GM21390 (cell line): ENCODE measurements around the gene EPHB6.
A peak's percentile ranks its signal among the peaks of the same experiment; 100 is the strongest.

Experiments
- ATAC-seq: cut with Tn5 transposase; IDR thresholded peaks from one replicate; pipeline ENCODE4 v1.9.1; 2021; ENCODE audit not compliant: unreplicated experiment

Gene EPHB6

DNA sequence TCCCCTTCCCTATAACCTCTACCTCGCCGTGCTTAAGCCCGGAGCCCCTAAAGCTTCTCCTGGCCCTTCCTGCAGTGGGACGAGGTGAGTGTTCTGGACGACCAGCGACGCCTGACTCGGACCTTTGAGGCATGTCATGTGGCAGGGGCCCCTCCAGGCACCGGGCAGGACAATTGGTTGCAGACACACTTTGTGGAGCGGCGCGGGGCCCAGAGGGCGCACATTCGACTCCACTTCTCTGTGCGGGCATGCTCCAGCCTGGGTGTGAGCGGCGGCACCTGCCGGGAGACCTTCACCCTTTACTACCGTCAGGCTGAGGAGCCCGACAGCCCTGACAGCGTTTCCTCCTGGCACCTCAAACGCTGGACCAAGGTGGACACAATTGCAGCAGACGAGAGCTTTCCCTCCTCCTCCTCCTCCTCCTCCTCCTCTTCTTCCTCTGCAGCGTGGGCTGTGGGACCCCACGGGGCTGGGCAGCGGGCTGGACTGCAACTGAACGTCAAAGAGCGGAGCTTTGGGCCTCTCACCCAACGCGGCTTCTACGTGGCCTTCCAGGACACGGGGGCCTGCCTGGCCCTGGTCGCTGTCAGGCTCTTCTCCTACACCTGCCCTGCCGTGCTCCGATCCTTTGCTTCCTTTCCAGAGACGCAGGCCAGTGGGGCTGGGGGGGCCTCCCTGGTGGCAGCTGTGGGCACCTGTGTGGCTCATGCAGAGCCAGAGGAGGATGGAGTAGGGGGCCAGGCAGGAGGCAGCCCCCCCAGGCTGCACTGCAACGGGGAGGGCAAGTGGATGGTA lies 9.2 kb downstream of the EPHB6 start:
- ATAC-seq, result no peak

GRCh38 chr7:142864980-142865747 lies 10.3 kb downstream of the EPHB6 start:
- no peak for ATAC-seq

DNA sequence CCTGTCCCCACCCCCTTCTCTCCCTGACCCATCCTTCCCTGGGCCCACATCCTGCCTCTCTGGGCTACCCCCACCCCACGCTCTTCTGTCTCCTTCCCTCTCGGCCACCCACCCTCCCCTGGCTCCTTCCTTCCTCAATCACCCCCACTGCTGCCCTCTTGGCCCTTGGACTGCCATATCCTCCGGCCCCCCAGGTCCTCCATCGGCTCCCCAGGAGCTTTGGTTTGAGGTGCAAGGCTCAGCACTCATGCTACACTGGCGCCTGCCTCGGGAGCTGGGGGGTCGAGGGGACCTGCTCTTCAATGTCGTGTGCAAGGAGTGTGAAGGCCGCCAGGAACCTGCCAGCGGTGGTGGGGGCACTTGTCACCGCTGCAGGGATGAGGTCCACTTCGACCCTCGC lies 10.9 kb downstream of the EPHB6 start:
- no peak for ATAC-seq

DNA sequence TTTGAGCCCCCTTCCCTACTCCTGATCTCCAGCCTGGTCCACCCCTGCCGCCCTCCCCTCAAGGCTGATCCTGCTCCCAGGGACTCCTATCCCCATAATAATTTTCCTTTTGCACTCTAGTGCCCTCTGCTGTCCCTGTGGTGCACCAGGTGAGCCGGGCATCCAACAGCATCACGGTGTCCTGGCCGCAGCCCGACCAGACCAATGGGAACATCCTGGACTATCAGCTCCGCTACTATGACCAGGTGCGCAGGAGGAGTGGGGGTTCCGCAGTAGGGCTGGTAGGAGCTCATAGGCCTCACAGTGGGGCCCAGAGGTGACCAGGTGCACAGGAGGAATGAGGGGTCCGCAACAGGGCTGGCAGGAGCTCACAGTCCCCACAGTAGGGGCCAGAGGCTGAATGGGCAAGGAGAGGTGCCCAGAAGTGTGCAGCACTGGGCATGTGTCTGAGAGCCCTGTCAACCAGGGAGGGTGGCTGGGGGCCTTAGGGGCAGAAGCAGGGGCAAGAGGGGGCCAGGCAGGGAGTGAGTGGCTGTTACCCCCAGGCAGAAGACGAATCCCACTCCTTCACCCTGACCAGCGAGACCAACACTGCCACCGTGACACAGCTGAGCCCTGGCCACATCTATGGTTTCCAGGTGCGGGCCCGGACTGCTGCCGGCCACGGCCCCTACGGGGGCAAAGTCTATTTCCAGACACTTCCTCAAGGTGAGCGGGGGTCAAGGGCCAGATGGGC lies 11.7 kb downstream of the EPHB6 start:
- no peak for ATAC-seq

- ATAC-seq, result no peak
Observed at GRCh38 chr7:142867097-142867378, 12.2 kb downstream of the EPHB6 start.

- ATAC-seq, result no peak
Observed at GRCh38 chr7:142867398-142868187, 12.7 kb downstream of the EPHB6 start.

DNA sequence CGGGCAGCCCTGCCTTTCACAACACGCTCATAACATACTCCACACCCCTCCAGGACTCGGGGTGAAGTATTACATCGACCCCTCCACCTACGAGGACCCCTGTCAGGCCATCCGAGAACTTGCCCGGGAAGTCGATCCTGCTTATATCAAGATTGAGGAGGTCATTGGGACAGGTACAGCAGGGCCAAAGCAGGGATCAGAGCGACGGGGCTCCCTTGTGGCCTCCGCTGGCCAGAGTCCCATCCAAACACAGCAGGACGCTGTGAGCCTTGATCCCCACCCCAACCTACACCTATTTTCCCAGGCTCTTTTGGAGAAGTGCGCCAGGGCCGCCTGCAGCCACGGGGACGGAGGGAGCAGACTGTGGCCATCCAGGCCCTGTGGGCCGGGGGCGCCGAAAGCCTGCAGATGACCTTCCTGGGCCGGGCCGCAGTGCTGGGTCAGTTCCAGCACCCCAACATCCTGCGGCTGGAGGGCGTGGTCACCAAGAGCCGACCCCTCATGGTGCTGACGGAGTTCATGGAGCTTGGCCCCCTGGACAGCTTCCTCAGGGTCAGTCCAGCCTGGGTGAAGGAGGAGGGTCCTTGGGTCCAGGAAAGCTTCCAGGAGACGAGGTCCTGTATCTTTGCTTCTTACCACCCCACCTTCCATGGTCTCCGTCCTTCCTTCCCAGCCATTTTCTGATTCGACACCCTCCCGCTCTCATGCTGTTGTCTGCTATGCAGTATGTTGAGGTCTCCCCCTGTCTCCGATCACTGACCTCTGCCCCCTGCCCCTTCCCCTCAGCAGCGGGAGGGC lies 13.5 kb downstream of the EPHB6 start:
- no peak for ATAC-seq

DNA sequence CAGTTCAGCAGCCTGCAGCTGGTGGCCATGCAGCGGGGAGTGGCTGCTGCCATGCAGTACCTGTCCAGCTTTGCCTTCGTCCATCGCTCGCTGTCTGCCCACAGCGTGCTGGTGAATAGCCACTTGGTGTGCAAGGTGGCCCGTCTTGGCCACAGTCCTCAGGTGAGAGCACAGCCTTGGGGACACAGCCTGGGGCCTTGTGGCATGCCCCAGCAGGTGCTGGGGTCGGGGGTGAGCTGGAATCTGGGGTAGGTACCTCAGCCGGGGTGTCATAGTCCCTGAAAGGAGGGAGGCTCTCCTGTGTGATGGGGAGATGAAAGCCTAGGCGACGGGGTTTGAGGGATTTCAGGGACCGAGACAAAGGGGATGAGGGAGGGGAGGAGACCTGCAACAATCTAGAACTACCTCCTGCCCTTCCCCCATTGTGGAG lies 14.1 kb downstream of the EPHB6 start:
- no peak for ATAC-seq

GRCh38 chr7:142869434-142869833 lies 14.6 kb downstream of the EPHB6 start:
- ATAC-seq, result no peak

GRCh38 chr7:142870147-142870559 lies 15.3 kb downstream of the EPHB6 start:
- ATAC-seq, result no peak

GRCh38 chr7:142870566-142871259 lies 15.8 kb downstream of the EPHB6 start:
- ATAC-seq, result no peak

GRCh38 chr7:142871260-142872105 lies 16.6 kb downstream of the EPHB6 start:
- ATAC-seq, result no peak

DNA sequence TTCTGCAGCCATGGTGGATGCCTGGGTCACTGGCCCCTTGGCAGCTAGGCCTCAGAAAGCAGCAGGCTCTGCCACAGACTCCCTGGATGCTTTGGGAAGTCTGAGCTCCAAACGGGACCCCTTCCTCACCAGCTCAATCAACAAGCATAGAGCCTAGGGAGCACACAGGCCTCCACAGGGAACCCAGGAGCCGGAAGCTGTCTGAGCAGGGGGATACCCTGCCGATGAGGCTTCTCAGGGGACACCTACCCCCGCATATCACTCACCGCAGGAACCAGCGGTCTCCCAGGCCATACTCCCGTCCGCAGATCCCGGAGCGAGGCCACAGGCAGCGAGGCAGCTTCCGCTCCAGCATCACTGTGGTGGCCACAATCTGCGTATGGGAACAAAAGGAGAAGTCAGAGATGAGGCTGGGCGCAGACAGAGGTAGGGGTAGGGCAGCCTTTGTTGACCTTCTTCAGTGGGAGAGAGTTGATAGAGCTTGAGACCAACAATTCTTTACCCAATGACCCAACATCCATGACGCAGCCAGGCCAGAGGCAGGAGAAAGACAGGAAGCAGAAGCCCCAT lies 17.3 kb downstream of the EPHB6 start:
- ATAC-seq, result no peak

- peak; percentile 88 for ATAC-seq
Observed at GRCh38 chr7:142873281-142873784, 18.5 kb downstream of the EPHB6 start.

- ATAC-seq, result no peak
Observed at GRCh38 chr7:142873871-142874270, 19.0 kb downstream of the EPHB6 start.

DNA sequence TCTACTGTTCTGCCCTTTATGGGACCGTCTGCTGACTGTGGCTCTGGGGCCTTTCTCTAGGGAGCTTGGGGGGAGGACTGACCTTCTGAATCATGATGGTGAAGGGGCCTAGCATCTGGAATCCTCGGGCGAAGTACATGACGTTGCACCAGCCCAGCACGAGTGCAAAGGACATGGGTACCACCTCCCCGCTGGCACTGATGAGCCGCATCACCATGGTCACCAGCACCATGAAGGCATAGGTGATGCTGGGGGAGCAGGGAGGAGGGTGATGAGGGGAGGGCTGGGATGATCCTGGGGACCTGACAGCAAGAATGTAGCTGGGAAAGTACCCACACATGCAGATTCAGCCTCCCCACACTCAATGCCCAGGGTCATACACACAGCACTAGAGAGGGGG lies 19.5 kb downstream of the EPHB6 start:
- ATAC-seq, result no peak

DNA sequence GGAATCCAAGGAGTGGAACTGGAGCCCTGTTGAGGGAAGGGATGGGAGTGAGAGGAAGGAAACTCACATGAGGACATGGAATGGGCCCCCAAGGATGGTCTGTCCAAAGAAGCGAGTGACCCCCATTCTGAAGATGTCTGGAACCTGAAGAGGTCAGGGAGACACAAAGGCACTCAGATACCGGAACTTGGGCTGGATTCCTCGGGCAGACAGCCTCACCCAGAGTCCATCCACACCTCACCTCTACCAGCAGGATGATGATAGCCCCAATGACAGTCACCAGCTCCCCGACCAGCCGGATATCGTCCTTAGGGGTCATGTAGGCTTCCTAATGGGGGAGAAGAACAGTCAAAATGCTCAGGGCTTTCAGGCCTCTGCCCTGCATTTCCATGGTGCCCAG lies 20.0 kb downstream of the EPHB6 start:
- ATAC-seq, result no peak

GRCh38 chr7:142875456-142875855 lies 20.6 kb downstream of the EPHB6 start:
- no peak for ATAC-seq
